Cardiac fibroblast (primary cell): ENCODE data around the gene DHCR7.

Experiments
- DNase-seq, 2 donors: peaks; one replicate each; pipeline versions ENCODE4 v3.0.0 to v3.0.0-alpha.2; 2010; ENCODE audit warnings: low read depth in 2 of 2
- H3K4me3 ChIP-seq, 2 donors: replicated peaks in 1 of 2; 1 replicate in 1 of 2; 2 replicates in 1 of 2; pipeline ENCODE4 v1.5.1; 2011; ENCODE audit warnings: low read depth in 2 of 2, low read length in 2 of 2, mild to moderate bottlenecking in 2 of 2, moderate library complexity in 1 of 2
- TF ChIP-seq, protein P1 (sequence below): IDR thresholded peaks from one replicate; pipeline ENCODE4 v1.5.1; 2011; ENCODE audit warnings: low read depth, mild to moderate bottlenecking, low read length, inconsistent platforms

DHCR7 gene

DNA sequence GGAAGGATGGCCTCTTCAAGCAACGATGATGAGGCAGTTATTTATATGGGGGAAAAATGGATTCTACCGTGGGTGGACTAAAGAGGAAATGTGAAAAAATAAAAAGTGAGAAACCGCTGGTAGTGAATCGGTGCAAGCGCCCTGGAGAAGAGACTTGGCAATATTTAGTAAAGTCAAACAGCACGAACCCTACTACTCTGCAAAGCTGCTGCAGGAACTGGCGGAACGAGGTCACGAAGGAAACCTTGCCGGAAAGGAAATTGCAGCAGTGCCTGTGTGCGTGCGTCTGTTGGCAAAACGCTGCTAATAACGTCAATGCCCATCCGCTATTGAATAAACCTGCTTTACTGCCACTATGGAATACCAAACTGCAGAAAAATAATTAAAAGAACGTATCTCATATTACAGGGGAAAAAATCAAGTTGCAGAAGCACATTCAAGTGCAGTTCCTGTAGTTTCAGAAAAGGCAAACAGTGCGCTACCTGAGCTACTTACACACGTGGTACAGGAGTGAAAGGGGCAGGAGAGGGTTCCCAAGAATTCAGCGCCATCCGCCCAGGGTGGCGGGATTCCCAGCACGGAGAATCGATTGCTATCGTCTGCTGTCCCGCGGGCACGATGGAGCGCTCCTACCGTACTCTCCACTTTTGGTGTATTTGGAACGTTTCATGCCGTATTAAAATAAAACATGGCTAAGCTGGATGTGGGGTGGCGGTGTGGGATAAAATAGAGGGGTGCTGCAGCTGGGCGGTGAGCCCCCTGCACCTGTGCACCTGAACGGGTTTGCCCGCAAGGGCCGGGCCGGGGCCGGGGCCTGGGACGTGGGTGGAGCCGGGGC lies 4.2 kb upstream of the DHCR7 start:
- TF ChIP-seq, protein P1, sequence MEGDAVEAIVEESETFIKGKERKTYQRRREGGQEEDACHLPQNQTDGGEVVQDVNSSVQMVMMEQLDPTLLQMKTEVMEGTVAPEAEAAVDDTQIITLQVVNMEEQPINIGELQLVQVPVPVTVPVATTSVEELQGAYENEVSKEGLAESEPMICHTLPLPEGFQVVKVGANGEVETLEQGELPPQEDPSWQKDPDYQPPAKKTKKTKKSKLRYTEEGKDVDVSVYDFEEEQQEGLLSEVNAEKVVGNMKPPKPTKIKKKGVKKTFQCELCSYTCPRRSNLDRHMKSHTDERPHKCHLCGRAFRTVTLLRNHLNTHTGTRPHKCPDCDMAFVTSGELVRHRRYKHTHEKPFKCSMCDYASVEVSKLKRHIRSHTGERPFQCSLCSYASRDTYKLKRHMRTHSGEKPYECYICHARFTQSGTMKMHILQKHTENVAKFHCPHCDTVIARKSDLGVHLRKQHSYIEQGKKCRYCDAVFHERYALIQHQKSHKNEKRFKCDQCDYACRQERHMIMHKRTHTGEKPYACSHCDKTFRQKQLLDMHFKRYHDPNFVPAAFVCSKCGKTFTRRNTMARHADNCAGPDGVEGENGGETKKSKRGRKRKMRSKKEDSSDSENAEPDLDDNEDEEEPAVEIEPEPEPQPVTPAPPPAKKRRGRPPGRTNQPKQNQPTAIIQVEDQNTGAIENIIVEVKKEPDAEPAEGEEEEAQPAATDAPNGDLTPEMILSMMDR = no peak
- DNase-seq = peak; percentile 63 to 72
- peak overlapping the region; percentile 60 to 62 for H3K4me3 ChIP-seq

DNA sequence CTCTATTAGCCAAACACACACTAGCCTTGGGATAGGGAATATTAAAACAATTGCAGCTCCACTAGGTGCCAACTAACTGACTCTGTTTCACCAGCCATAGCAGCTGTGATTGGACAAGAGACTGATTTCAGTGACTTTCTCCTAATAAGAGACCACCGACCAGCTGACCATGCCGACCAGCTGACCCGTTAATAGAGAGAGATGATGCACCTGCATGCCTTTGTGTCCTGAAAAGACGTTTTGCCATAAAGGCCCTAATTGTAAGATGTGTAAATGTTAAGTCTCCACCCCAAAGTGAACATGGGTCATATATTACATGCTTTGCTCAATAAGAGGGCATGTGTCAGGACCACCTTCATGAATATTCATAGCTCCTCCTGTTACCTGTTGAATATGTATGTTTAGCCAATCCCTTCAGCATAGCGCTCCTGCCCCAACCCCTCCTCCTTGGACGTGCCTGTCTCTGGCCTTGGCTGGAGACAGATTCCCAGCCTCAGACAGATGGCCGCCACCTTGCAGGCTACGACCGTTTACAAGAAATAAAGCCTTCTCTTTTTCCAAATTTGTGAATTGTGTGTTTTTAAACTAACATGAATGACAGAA lies 3.5 kb upstream of the DHCR7 start:
- no peak overlapping the region for H3K4me3 ChIP-seq
- no peak for DNase-seq
- TF ChIP-seq, protein P1 = no peak

DNA sequence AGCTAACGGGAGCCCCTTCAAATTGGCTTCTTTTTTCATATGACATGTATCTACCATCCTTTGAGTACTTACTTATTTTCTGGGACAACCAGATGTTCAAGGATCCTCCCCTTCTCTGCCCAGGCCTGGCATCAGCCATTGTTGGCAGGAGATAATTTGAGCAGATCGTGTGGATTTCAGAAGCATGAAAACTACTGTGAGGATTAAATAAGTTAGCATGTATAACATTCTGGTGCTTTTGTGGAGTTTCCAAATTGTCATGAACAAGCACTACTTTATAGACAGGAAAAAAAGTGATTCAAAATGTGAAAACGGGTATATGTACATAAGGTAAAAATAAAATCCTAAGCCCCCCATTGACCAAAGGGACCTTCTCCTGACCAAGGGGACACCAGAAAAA lies 2.7 kb upstream of the DHCR7 start:
- TF ChIP-seq, protein P1 = no peak
- no peak for DNase-seq
- no peak overlapping the region for H3K4me3 ChIP-seq

DNA sequence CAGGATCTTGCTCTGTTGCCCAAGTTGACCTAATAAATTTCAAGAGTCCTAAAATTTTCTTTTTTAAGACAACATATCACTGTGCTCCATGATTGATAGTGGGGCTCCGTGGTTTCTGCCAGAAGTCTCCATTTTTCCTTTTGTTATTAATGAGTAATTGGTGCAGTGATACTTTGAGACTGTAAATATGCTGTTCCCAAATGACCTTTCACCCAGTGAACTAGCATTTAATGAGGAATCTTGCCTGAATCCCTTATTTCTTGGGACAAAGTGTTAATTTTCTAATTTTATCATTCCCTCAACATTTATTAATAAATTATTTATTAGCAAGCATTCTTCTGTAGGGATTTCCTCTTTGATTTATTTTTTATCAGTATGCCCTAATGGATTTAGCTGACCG lies 2.3 kb upstream of the DHCR7 start:
- no peak for DNase-seq
- H3K4me3 ChIP-seq = no peak overlapping the region
- TF ChIP-seq, protein P1 = no peak

GRCh38 chr11:71449596-71449995 lies 1.4 kb upstream of the DHCR7 start:
- H3K4me3 ChIP-seq = peak overlapping the region; percentile 92 to 96
- DNase-seq = no peak

DNA sequence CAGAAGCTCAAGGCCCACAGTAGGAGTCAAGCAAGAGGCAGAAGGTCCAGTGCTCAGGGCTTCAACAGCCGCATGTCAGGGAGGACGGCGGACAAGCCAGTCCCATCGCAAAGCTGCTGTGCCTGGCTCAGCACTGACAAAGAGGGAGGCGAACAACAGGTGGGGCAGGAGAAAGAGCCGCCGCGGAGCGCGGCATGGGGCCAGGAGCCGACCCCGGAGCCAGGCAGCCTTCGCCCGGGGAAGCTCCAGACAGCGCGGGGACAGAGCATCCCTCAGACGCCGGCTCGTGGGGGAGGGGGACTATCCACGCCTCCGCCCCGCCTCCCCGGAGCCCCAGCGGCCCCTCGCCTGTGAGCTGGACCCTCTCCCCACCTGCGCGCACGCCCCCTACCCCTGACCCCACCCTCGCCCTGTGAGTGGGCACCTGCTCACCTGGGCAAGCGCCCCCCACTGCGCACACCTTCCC lies 369 bp downstream of the DHCR7 start:
- peak overlapping the region; percentile 84 to 92 for H3K4me3 ChIP-seq
- TF ChIP-seq, protein P1 = no peak
- peak in 1 of 2 donors; percentile 20 for DNase-seq

More at GRCh38 chr11:71449596-71449995, 1.4 kb upstream of the DHCR7 start:
- TF ChIP-seq, protein P1 = no peak
